LHCN-M2 (cell line): ENCODE results near the gene PLCH1. TPM values are rescaled to one million over a fixed set of nuclear protein-coding genes. Genes with fewer than 3 reads are reported as not detected.

Experiments
- DNase-seq: peaks from one replicate; pipeline ENCODE4 v3.0.0-alpha.2; 2012; ENCODE audit warnings: low read depth
- total RNA-seq: library from RNA; depleted of rRNA; stranded (reverse); fragments of >200 nt; gene quantifications from 2 replicates; pipeline ENCODE4 v1.2.3, GENCODE V29; 2014

The PLCH1 gene
- total RNA-seq, 1 experiment from 2014 or later = not detected

- no peak for DNase-seq
These were observed 62.2 kb downstream of the PLCH1 start for GRCh38 chr3:155682426-155683343.

GRCh38 chr3:155676252-155676981 lies 68.5 kb downstream of the PLCH1 start:
- DNase-seq = peak; percentile 12

GRCh38 chr3:155675094-155675493 lies 69.8 kb downstream of the PLCH1 start:
- DNase-seq = no peak

- no peak for DNase-seq
These were observed 71.5 kb downstream of the PLCH1 start for GRCh38 chr3:155673421-155673820.

GRCh38 chr3:155670335-155670734 lies 74.5 kb downstream of the PLCH1 start:
- DNase-seq = no peak

- DNase-seq = no peak
These were observed 76.9 kb downstream of the PLCH1 start for GRCh38 chr3:155667988-155668387.

- DNase-seq = peak; percentile 76
These were observed 79.8 kb downstream of the PLCH1 start for GRCh38 chr3:155664925-155665695.

- no peak for DNase-seq
These were observed 81.2 kb downstream of the PLCH1 start for GRCh38 chr3:155663467-155664212.

- DNase-seq = no peak
These were observed 83.1 kb downstream of the PLCH1 start for GRCh38 chr3:155661760-155662159.

GRCh38 chr3:155661042-155661441 lies 83.8 kb downstream of the PLCH1 start:
- DNase-seq = no peak

GRCh38 chr3:155658671-155659261 lies 86.1 kb downstream of the PLCH1 start:
- DNase-seq = no peak

GRCh38 chr3:155658006-155658405 lies 86.9 kb downstream of the PLCH1 start:
- DNase-seq = no peak

GRCh38 chr3:155657161-155657560 lies 87.7 kb downstream of the PLCH1 start:
- no peak for DNase-seq

- no peak for DNase-seq
These were observed 88.4 kb downstream of the PLCH1 start for GRCh38 chr3:155656466-155656865.

GRCh38 chr3:155651489-155652218 lies 93.2 kb downstream of the PLCH1 start:
- DNase-seq = no peak

- DNase-seq = no peak
These were observed 96.8 kb downstream of the PLCH1 start for GRCh38 chr3:155648013-155648591.

- no peak for DNase-seq
These were observed 97.7 kb downstream of the PLCH1 start for GRCh38 chr3:155647206-155647605.

- DNase-seq = no peak
These were observed 98.2 kb downstream of the PLCH1 start for GRCh38 chr3:155646669-155647068.

- DNase-seq = no peak
These were observed 98.7 kb downstream of the PLCH1 start for GRCh38 chr3:155646128-155646527.
